ENCODE results near the gene FCGR3A.
A peak's percentile ranks its signal among the peaks of the same experiment; 100 is the strongest.
"Not testable (repeated sequence)": the region's sequence is repeated elsewhere in the genome, so short reads cannot be mapped to it uniquely, and the experiment has no call there.

Gene FCGR3A

GRCh38 chr1:161556143-161556542 lies 6.5 kb upstream of the FCGR3A start:
- not testable (repeated sequence) for DNase-seq

DNA sequence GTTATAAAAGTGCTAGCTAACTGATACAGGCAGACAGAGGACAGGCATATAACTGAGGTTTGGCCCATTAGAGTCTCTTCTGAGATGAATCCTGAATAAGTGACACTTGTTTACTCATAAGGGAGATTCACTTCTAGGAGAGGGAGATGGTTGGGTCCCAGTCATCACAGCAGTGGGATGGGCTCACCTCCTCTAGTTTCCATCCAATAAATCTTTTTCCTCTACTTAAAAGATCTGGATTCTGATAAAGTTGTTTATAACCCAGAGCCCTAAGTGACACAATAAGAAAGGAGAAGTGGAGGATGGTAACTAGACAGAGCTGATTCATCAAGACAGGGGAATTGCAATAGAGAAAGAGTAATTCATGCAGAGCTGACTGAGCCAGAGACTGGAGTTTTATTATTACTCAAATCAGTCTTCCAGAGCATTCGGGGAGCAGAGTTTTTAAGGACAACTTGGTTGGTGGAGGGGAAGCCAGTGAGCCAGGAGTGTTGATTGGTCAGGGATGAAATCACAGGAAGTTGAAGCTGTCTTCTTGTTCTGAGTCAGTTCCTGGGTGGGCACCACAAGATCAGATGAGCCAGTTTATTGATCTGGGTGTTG lies 5.3 kb upstream of the FCGR3A start:
- not testable (repeated sequence) for DNase-seq

- DNase-seq, result not testable (repeated sequence)
Observed at GRCh38 chr1:161554340-161554739, 4.7 kb upstream of the FCGR3A start.

GRCh38 chr1:161553631-161554030 lies 4.0 kb upstream of the FCGR3A start:
- not testable (repeated sequence) for DNase-seq

GRCh38 chr1:161550942-161551341 lies 1.3 kb upstream of the FCGR3A start:
- not testable (repeated sequence) for DNase-seq

DNA sequence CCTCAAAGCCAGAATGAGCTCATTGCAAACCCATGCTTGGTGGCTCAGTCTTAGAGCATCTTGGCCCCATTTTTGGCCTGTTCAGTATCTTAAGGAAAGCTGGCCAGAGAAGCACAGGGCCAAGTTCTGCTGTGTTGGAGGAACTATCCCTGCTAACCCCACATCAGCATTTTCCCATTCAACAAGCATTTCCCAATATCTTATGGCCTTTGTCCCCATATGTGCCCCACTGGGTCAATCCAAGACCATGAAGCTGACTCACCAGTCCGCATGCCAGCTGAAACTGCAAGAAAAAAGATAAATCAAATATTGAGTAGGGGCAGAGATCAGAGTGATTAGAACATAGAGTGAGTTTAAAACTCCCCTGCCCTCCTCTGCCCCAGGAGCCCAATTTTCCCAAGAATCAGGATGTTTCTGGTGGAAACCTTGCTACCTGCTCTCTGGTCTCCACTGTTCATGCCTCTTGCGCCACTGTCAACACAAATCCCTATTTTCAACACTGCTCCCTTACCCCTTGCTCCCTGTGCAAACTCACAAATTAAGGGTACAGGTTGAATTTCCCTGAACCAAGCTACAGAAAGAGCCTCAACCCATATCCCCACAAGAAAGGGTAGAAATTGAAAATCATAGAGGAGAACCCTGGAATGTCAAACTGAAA lies 740 bp downstream of the FCGR3A start:
- DNase-seq, result not testable (repeated sequence)

- DNase-seq, result not testable (repeated sequence)
Observed at GRCh38 chr1:161547995-161548741, 1.4 kb downstream of the FCGR3A start.

- not testable (repeated sequence) for DNase-seq
Observed at GRCh38 chr1:161545005-161545731, 4.5 kb downstream of the FCGR3A start.

GRCh38 chr1:161543125-161543524 lies 6.5 kb downstream of the FCGR3A start:
- not testable (repeated sequence) for DNase-seq

DNA sequence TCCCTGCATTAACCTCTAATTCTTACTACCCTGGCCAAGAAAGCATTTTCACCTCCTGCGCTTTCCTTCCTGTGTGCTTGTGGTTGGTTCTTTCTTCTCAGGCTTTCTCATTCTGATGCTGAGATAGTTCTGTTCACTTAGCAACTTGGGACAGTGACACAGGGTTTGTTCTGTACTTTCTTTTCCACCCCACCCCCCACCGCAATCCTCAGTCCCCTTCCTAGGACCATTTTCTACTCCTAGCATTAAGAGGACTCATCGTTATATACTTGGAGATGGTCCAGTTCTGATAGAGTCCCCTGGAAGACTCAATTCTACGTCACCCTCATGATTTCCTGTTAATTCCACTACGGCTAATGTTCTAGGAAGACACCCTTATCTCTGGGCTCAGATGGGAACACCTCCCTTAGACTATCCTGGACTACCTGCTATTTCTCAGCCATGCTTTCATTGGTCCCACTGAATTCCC lies 7.5 kb downstream of the FCGR3A start:
- not testable (repeated sequence) for DNase-seq

GRCh38 chr1:161540570-161540960 lies 9.1 kb downstream of the FCGR3A start:
- not testable (repeated sequence) for DNase-seq

DNA sequence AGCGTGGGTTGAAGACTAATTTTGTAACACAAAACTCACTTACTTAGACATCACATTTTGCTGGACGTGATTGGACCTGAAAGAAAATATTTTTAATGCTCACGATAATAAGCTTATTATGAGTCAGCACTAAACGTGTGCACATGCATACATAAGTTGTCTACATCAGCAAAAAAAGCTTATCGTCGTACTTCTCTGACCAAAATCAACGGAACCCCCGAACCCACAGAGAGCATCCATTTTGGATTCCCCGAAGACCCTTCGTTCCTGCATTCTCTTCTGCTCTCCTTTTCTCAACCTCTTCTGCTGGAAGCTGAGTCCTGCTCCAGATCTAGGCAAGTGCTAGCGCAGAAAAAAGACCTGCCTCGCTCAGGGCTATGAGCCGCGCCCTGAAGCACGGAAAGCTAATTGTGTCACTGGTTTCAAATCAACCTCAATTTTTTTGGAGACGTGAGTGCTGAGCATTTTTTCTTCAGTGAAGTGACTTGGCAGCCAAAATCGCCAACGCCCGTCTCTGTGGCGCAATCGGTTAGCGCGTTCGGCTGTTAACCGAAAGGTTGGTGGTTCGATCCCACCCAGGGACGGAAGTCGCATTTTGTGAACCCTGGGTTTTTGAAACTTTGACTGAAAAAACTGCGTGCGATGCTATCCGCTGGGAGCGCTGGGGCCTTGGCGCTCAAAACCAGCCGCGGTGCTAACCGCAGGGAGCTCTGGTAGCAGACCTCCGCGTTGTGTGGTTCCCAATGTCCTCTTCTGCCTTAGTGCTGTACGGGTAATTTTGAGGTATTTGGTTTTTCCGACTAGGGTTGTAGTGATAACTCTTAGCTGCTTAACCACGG lies 9.7 kb downstream of the FCGR3A start:
- peak; percentile 83 to 90 for DNase-seq

DNA sequence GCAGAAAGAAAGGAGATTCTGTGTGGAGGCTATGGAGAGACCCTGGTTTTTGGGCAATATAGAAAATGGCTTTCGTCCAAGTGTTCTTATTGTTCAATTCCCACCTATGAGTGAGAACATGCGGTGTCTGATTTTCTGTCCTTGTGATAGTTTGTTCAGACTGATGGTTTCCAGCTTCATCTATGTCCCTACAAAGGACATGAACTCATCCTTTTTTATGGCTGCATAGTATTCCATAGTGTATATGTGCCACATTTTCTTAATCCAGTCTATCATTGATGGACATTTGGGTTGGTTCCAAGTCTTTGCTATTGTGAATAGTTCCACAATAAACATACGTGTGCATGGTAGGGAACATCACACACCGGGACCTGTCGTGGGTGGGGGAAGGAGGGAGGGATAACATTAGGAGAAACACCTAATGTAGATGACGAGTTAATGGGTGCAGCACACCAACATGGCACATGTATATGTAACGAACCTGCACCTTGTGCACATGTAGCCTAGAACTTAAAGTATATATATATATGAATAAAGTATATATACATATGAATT lies 10.6 kb downstream of the FCGR3A start:
- DNase-seq, result not testable (repeated sequence)

DNA sequence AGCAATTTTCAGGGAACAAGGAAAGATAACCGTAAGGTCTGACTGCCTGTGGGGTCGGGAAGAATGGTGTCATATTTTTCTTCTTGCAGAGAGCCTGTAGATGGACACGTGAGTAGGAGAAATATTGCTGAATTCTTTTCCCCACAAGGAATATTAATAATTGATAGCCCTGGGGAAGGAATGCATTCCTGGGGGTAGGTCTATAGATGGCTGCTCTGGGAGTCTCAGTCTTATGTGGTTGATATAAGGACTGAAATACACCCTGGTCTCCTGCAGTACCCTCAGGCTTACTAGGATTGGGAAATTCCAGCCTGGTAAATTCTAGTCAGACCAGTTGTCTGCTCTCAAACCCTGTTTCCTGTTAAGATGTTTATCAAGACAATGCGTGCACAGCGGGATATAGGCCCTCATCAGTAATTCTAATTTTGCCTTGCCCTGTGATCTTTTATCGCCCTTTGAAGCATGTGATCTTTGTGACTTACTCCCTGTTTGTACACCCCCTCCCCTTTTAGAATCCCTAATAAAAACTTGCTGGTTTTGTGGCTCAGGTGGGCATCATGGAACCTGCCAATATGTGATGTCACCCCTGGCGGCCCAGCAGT lies 12.4 kb downstream of the FCGR3A start:
- DNase-seq, result not testable (repeated sequence)

DNA sequence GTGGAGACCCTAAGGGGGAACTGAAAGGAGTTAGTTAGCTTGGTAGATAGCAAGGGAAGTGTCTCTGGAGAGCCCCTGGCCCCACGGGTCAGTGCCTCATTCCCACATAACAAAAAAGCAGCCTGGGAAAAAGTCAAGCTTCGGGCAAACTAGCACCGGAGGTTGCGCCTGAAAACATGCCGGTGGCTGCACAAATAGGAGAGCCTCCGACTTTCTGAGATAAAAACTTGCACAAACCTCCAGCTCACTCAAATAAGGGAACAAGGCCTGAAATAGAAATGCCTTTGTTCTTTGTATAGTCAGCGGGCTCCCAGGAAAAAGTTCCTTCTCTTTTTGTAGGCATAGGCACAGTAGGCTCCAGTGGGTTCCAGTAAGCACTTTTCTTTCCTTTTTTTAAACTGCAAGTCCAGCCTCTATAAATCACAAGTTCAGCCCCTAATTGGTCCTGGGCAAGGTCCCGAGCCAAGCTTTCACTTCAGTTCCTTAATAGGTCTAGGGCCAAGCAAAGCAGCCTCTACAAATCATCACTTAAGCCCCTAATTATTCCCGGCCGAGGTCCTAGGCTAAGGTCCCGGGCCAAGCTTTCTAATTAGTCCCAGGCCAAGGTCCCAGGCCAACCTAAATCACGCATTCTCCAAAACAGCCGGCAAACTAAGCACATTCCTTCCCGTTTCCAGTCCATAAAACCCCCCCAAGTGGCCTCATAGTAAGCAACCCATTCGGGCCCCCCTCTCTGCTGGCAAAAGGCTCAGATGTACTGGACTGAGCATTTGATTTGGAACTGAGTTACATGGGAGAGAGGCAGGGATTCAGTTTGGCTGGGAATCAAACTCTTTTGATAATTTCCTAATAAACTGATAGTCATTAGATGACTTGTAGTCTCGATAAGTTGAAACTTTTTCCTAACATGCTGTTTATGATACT lies 16.7 kb downstream of the FCGR3A start:
- DNase-seq, result not testable (repeated sequence)

DNA sequence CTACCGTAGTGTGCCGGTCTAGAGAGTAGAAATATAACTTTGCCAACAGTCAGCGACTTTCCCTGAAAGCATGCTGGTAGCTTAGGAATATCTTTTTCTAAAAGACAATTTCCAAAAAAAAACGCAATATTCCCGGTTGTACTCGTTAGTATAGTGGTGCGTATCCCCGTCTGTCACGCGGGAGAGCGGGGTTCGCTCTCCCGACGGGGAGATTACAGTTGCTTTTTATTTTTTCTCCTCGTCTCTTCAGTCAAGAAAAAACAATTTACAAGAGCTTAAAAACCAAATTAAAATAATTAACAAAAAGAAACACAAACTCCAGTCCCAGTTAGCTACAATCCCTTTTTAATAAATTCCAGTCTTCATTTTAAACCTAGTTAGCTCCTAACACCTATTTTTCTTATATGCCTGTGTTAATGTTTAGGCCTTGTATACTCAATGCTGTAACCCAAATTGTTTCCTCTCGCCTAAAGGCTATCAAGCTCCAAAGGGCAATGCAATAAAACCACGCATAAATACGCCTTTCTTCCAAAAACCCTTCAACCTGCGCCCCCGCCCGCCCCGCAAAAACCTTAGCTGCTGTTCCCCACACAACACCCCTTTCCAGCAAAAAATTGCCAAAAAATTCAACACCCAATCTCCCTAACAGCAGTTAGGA lies 17.5 kb downstream of the FCGR3A start:
- no peak for DNase-seq

- peak; percentile 93 to 98 for DNase-seq
Observed at GRCh38 chr1:161530671-161531641, 18.7 kb downstream of the FCGR3A start.

DNA sequence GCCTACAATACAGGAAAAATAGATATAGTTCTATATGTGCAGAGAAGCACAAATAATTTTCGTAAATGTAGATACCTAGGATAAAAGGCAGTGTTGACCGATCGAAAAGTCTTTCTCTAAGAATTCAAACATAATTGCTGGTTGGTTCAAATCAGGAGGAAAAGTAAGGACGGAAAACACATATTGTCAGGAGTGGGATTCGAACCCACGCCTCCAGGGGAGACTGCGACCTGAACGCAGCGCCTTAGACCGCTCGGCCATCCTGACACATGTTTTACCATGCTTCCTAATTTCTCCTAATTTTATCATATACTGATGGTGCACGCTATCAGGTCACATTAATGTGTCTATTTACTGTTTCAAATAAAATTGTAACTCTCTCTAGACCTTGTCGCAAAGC lies 19.5 kb downstream of the FCGR3A start:
- peak; percentile 73 to 75 for DNase-seq

All from NCI-H2081 (cell line).